Heart left ventricle (tissue), 16 donors: Measurements from ENCODE around the gene SPECC1. TPM values are rescaled to one million over a fixed set of nuclear protein-coding genes. Genes with fewer than 3 reads are reported as not detected.

ENCODE experiments used
- ATAC-seq, 4 donors: fragments of 200-7000 bp; cut with Tn5 transposase; one replicate each; pipeline ENCODE4 v1.9.1; 2020 to 2022; ENCODE audit warnings: moderate library complexity in 4 of 4, mild to moderate bottlenecking in 3 of 4, moderate number of reproducible peaks in 1 of 4
- DNase-seq, 5 donors: peaks; one replicate each; pipeline ENCODE4 v3.0.0-alpha.2; 2020
- H3K27ac ChIP-seq, 12 donors: fragments of 200-600 bp; sonication (generic) in 4 of 12; one replicate each; pipeline versions ENCODE4 v1.5.0 to v1.8.0; 2016 to 2022; ENCODE audit warnings: mild to moderate bottlenecking in 2 of 12
- H3K27me3 ChIP-seq, 9 donors: fragments of 200-600 bp; sonication (generic) in 2 of 9; one replicate each; pipeline versions ENCODE4 v1.5.1 to v1.8.0; 2016 to 2022; ENCODE audit warnings: mild to moderate bottlenecking in 3 of 9
- H3K36me3 ChIP-seq, 9 donors: fragments of 200-600 bp; sonication (generic) in 2 of 9; one replicate each; pipeline versions ENCODE4 v1.5.0 to v1.8.0; 2018 to 2022; ENCODE audit warnings: mild to moderate bottlenecking in 2 of 9
- H3K4me1 ChIP-seq, 12 donors: fragments of 200-600 bp; sonication (generic) in 4 of 12; one replicate each; pipeline versions ENCODE4 v1.5.0 to v1.8.0; 2016 to 2022; ENCODE audit warnings: mild to moderate bottlenecking in 3 of 12
- H3K4me3 ChIP-seq, 12 donors: fragments of 200-600 bp; sonication (generic) in 4 of 12; one replicate each; pipeline versions ENCODE4 v1.5.0 to v1.8.0; 2017 to 2022; ENCODE audit warnings: mild to moderate bottlenecking in 9 of 12, moderate library complexity in 4 of 12
- H3K9me3 ChIP-seq, 12 donors: fragments of 200-600 bp; sonication (generic) in 4 of 12; one replicate each; pipeline versions ENCODE4 v1.5.0 to v1.8.0; 2016 to 2022; ENCODE audit warnings: mild to moderate bottlenecking in 1 of 12
- CTCF ChIP-seq, 12 donors: fragments of 200-600 bp; sonication (generic) in 4 of 12; IDR thresholded peaks; one replicate each; pipeline versions ENCODE4 v1.5.0 to v1.8.0; 2018 to 2022; ENCODE audit warnings: antibody characterized with exemption in 12 of 12, mild to moderate bottlenecking in 5 of 12
- POLR2A ChIP-seq, 2 donors: fragments of 450-650 bp; IDR thresholded peaks; one replicate each; pipeline ENCODE4 v1.6.1; 2017; ENCODE audit warnings: antibody characterized with exemption in 2 of 2, mild to moderate bottlenecking in 2 of 2, moderate library complexity in 2 of 2
- WGBS, 4 donors: extraction: QIAGEN DNeasy Blood & Tissue Kit in 2 of 4; methylation state at CpG; one replicate each; pipeline versions ENCODE4 v1.1.5 to v1.1.7; 2013 to 2018; 5-methylcytosine and 5-hydroxymethylcytosine counted together
- intact Hi-C, 10 donors: fragments of 100-400 bp; cut with DNase I; formaldehyde crosslinking; loops; one replicate each; pipeline versions ENCODE4 v1.11.1 to v1.14.2; 2022
- polyA plus RNA-seq, 2 donors: library from polyadenylated mRNA; stranded (reverse); fragments of 200-250 nt; gene quantifications; one replicate each; pipeline ENCODE4 v1.2.3, GENCODE V29; 2013
- total RNA-seq, 9 donors: library from RNA; depleted of rRNA in 2 of 9; stranded (reverse); fragments of >200 nt in 2 of 9; fragmentation: NEBNext Ultra II Directional in 3 of 9; extraction: Animal tissue kit (Norgen Biotek cat#: 25700) in 3 of 9; gene quantifications; one replicate each; pipeline versions ENCODE4 v1.1.0 to v1.2.4, GENCODE V29; 2016 to 2023
- donor health status: ischemic (EF 13 %, LVEDD 7.1; RV severe dilation, severe dysfunction).
- donor health status: healthy with polysubstance abuse.
- donor health status: DM: no; HTN: yes; CAD: no.
- donor health status: DM: no; HTN: no; CAD: no.
- donor health status: ischemic (EF 25% LVEDD 6.9; RV normal size, moderate dysfunction).
- donor health status: ischemic (EF 25% LVEDD 5.7; RV mildly dilated, moderate dysfunction).
- donor health status: healthy.
- donor health status: DM: yes; HTN: yes; CAD: no.
- donor health status: ischemic (EF 35%, LVEDD 5.7; RV mildly dilated, moderate dysfunction).
- donor health status: nonischemic (EF 11% LVEDD 7.7; RV severe dilation, severe dysfunction).
- donor health status: DM: yes; HTN: yes; CAD: no.
- donor health status: PGD.
- donor health status: ischemic (EF 29% LVEDD 5.4; RV normal size, mild dysfunction).
- donor health status: nonischemic (EF 23%, LVEDD 6.1; RV moderate dilation, normal function).

Gene SPECC1
- total and polyA plus RNA-seq, 11 donors, result 3.8 to 18.4 (median 10.6) TPM

- H3K27me3 ChIP-seq, result no peaks in the 10 kb centered on the region
- H3K4me3 ChIP-seq, result peak overlapping the region in 5 of 12 donors; percentile 1 to 17 (median 5)
- DNase-seq (no peak), ATAC-seq (no peak)
- H3K4me1 ChIP-seq, result peaks cover 4 to 66% (median 49%) of the 10 kb centered on the region in 12 donors
- TF ChIP-seq POLR2A (IDR thresholded peaks at IDR 0.05), result no peak
- peak overlapping the region; percentile 5 to 100 (median 92) for H3K27ac ChIP-seq
- H3K9me3 ChIP-seq, result no peaks in the 10 kb centered on the region
- peaks cover 0 to 15% (median 0%) of the 10 kb centered on the region in 9 donors for H3K36me3 ChIP-seq
- intact Hi-C loops, result loop anchor here in 9 of 10 donors (1.0 to 5.0 kb wide), 5 partner anchors 32 to 102 kb away; partner anchors contain the start of gene SPECC1 (in 6 of the 9)
- WGBS, 4 donors, result 38 to 88% (median 65%) methylated on average over 1 of the region's 1 CpG
These were observed 85.6 kb downstream of the SPECC1 start for GRCh38 chr17:20094777-20095176.

GRCh38 chr17:20095336-20096080 lies 86.3 kb downstream of the SPECC1 start:
- Histone ChIP-seq H3K9me3 (no peaks in the 10 kb centered on the region), H3K36me3 (peaks cover 0 to 20% (median 0%) of the 10 kb centered on the region in 9 donors), H3K4me1 (peaks cover 4 to 59% (median 42%) of the 10 kb centered on the region in 12 donors), H3K27me3 (no peaks in the 10 kb centered on the region), H3K4me3 (peak overlapping the region in 6 of 12 donors; percentile 5 to 24 (median 11)), H3K27ac (peak overlapping the region; percentile 55 to 100 (median 90))
- peak; percentile 79 to 89 (median 80) for DNase-seq
- intact Hi-C loops, result loop anchor here in 8 of 10 donors (1.0 to 5.0 kb wide), 6 partner anchors 33 to 103 kb away; partner anchors contain the start of gene SPECC1 (in 5 of the 8)
- 29 to 34% (median 32%) methylated on average over 17 to 18 of the region's 18 CpGs for WGBS, 4 donors
- peak; percentile 14 to 65 (median 44) for TF ChIP-seq CTCF (IDR thresholded peaks at IDR 0.05)
- peak in 1 of 2 donors; percentile 29 for TF ChIP-seq POLR2A (IDR thresholded peaks at IDR 0.05)
- peak; percentile 38 to 67 (median 58) for ATAC-seq

DNA sequence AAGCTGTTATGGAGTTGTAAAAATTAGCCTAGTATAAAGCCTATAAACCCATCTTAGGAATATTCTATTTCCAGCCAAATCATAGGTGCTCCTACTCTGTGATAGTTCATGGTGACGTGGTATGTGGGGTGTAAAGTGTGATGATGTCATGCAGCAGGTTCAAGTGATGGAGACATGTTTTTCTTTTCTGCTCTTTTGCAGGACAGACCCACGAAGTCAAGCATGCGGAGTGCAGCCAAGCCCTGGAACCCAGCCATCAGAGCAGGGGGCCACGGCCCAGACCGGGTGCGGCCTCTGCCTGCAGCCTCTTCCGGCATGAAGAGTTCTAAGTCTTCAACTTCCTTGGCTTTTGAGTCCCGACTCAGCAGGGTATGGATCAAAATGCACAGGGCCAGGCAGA lies 87.3 kb downstream of the SPECC1 start:
- peaks cover 1 to 50% (median 34%) of the 10 kb centered on the region in 12 donors for H3K4me1 ChIP-seq
- H3K27me3 ChIP-seq, result no peaks in the 10 kb centered on the region
- H3K27ac ChIP-seq, result peak overlapping the region in 9 of 12 donors; percentile 55 to 100 (median 93)
- 56 to 71% (median 60%) methylated on average over 8 of the region's 8 CpGs for WGBS, 4 donors
- H3K9me3 ChIP-seq, result no peaks in the 10 kb centered on the region
- TF ChIP-seq CTCF (IDR thresholded peaks at IDR 0.05) (no peak), POLR2A (IDR thresholded peaks at IDR 0.05) (no peak)
- ATAC-seq (peak in 1 of 4 donors; percentile 21), DNase-seq (peak in 3 of 5 donors; percentile 43 to 81 (median 62))
- intact Hi-C loops, result loop anchor here in 8 of 10 donors (2.0 to 5.0 kb wide), 5 partner anchors 34 to 104 kb away; partner anchors contain the start of gene SPECC1 (in 4 of the 8)
- peaks cover 0 to 20% (median 0%) of the 10 kb centered on the region in 9 donors for H3K36me3 ChIP-seq
- no peak overlapping the region for H3K4me3 ChIP-seq

- TF ChIP-seq CTCF (IDR thresholded peaks at IDR 0.05), result no peak
- no peak for TF ChIP-seq POLR2A (IDR thresholded peaks at IDR 0.05)
- ATAC-seq (no peak), DNase-seq (no peak)
- WGBS, 4 donors, result 79 to 88% (median 86%) methylated on average over 6 of the region's 6 CpGs
- H3K4me1 ChIP-seq, result peaks cover 0 to 44% (median 29%) of the 10 kb centered on the region in 12 donors
- H3K27me3 ChIP-seq, result peaks cover 0 to 2% (median 0%) of the 10 kb centered on the region in 9 donors
- intact Hi-C loops, result loop anchor here in 8 of 10 donors (2.0 to 5.0 kb wide), 5 partner anchors 35 to 105 kb away; partner anchors contain the start of gene SPECC1 (in 4 of the 8)
- no peak overlapping the region for H3K4me3 ChIP-seq
- no peak overlapping the region for H3K27ac ChIP-seq
- no peaks in the 10 kb centered on the region for H3K9me3 ChIP-seq
- peaks cover 0 to 24% (median 0%) of the 10 kb centered on the region in 9 donors for H3K36me3 ChIP-seq
These were observed 88.2 kb downstream of the SPECC1 start for GRCh38 chr17:20097330-20097729.
